Stimulated activated CD8-positive, alpha-beta memory T cell treated with anti-CD3 and anti-CD28 coated beads, Interleukin-7, amount 100 ng/mL, for 24 hours (primary cell): ENCODE results near the gene ULBP3.
"Not testable (repeated sequence)": the region's sequence is repeated elsewhere in the genome, so short reads cannot be mapped to it uniquely, and the experiment has no call there.

Experiments used
- DNase-seq: peaks from one replicate; pipeline ENCODE4 v3.0.0-alpha.2; 2020; ENCODE audit warnings: low read depth

Gene ULBP3

GRCh38 chr6:150015281-150016001 is 53.5 kb downstream of the ULBP3 start:
- not testable (repeated sequence) for DNase-seq

- not testable (repeated sequence) for DNase-seq
These were observed 54.2 kb downstream of the ULBP3 start for GRCh38 chr6:150014623-150015280.

DNA sequence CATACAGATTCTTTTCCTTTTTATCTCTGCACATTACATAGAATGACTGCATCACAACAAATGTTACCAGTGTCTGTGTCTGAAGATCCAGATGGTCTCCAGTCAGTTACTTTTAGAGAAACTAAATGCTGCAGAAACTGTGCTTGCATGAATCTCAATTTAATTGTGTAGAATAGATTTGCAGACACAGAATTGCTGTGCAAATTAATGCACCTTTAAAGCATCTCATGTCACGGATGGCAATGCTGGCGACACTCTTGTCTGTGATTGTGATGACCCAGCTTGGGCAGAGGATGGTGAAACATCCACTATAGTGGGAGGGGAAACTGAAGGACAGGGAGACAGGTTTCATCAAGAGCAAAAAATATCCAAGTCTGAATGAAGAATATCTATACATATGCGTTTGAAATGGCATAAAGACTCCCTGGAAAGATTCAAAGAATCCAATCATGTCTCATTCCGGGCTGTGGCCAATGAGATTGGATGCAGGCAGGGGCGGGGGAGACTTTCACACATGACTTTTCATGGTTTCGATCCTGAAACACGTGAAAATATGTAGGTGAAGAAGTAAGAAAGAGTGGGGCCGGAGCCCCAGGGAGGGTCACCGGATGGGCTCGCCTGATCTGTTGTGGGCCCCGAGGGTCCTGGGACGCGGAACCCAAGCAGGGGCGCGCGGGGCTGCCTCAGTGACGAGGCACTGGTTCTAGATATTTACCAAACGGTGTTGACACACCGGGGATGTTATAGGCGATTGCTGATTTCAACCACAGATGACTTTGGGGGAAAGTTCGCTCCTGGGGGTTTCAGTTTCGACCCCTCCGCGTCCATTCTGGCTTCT is 54.9 kb downstream of the ULBP3 start:
- DNase-seq = not testable (repeated sequence)

- not testable (repeated sequence) for DNase-seq
These were observed 55.8 kb downstream of the ULBP3 start for GRCh38 chr6:150012846-150013784.
